Measurements from ENCODE around the gene CIBAR2. TPM values are rescaled to one million over a fixed set of nuclear protein-coding genes. Genes with fewer than 3 reads are reported as not detected.

Gene CIBAR2
- total RNA-seq (not detected), polyA plus RNA-seq (not detected)

DNA sequence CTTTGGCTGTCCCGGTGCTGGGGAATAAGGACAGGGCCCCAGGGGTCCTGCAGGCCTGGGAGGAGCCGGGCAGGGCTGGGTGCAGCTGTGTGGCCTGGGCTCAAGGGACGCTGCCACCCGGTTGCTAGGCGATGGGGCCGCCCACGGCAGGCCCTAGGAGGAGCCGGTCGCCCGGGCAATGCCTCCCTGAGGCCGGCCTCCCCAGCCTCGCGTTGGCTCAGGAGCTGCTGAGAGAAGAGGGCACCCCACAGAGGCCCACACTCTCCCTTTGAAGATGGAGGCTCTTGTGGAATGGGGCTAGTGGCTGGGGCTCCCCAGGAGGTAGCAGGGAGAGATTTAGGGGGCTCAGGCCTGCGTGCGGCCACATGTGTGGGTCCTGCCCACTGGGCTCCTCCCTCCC lies at the start of gene CIBAR2:
TSS of gene CIBAR2 (minus strand) at position 109 of the 400 bp plus-strand sequence. CDS start 120 bp downstream, outside the sequence.
- Histone ChIP-seq H3K27me3 (ENCODE audit: insufficient read depth, low read length, poor library complexity, severe bottlenecking) (no peaks in the 10 kb centered on the region), H3K36me3 (ENCODE audit: insufficient read depth, low read length) (no peaks in the 10 kb centered on the region), H3K4me1 (ENCODE audit: insufficient read depth, low read length) (peaks cover 8% of the 10 kb centered on the region), H3K27ac (ENCODE audit: low read depth, low read length) (no peak within 1 kb of the TSS), H3K4me3 (ENCODE audit: low read length) (no peak within 1 kb of the TSS), H3K9me3 (ENCODE audit: low read length) (no peaks in the 10 kb centered on the region)
- Mint-ChIP-seq H3K4me1 (peaks cover 8 to 16% (median 16%) of the 10 kb centered on the region in 3 donors), H3K36me3 (no peaks in the 10 kb centered on the region), H3K27ac (peak within 1 kb of the TSS in 4 of 8 donors; percentile 47 to 56 (median 48)), H3K4me3 (peak within 1 kb of the TSS in 1 of 7 donors; percentile 68), H3K27me3 (peaks cover 0 to 2% of the 10 kb centered on the region in 2 donors), H3K9me3 (no peaks in the 10 kb centered on the region)
- POLR2A ChIA-PET = no interaction called here
- CTCF ChIA-PET = interaction anchor here (0.9 kb wide), 1 partner anchor 26 kb away, joined by 3 read pairs; no protein-coding TSS in a partner anchor
- DNase-seq = no peak

DNA sequence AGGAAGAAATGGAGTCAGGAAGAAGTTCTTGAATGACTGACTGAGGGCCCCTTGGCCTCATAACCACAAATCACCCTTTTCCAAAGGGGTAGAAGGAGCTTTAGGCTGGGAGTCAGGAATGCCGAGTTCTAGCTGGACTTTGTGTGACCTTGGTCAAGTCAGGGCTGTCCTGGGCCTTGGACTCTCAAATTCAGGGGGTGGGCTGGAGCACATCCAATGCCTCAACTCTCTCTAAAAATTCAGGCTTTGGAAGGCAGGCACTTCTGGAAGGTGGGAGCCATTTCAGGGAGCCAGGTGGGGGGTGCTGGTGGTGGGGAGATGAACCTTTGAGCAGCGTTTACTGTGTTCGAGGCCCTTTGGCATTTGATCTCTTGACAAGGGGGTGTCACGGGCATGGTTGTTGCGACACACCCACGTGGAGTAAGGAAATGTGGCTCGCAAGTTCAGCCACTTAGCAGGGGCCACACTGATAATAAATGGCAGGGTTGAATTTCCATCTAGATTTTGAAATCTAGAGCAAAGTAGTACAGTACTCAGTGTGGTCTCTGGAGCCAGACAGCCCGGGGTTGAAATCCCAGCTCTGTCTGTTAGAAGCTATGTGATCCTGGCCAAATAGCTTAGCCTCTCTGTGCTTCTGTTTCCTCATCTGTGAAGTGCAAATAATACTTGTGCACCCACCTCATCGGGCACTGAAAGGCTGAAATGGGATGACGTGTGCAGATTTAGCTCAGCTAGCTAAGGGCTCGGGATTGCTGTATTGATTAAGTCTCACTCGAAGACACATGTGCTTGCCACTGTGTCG lies 47.1 kb upstream of the CIBAR2 start:
- DNase-seq = no peak
- H3K4me1 ChIP-seq (ENCODE audit: insufficient read depth, low read length) = peaks cover 12% of the 10 kb centered on the region
- H3K27ac ChIP-seq (ENCODE audit: low read depth, low read length) = no peak overlapping the region
- no peaks in the 10 kb centered on the region for H3K27me3 ChIP-seq (ENCODE audit: insufficient read depth, low read length, poor library complexity, severe bottlenecking)
- peaks cover 10 to 13% (median 11%) of the 10 kb centered on the region in 3 donors for H3K4me1 Mint-ChIP-seq
- peaks cover 1 to 4% of the 10 kb centered on the region in 2 donors for H3K27me3 Mint-ChIP-seq
- H3K9me3 Mint-ChIP-seq = no peaks in the 10 kb centered on the region
- peak overlapping the region in 3 of 8 donors; percentile 27 to 56 (median 29) for H3K27ac Mint-ChIP-seq
- ChIA-PET POLR2A (no interaction called here), CTCF (no interaction called here)
- no peaks in the 10 kb centered on the region for H3K9me3 ChIP-seq (ENCODE audit: low read length)
- H3K4me3 Mint-ChIP-seq = no peak overlapping the region
- no peaks in the 10 kb centered on the region for H3K36me3 ChIP-seq (ENCODE audit: insufficient read depth, low read length)
- no peak overlapping the region for H3K4me3 ChIP-seq (ENCODE audit: low read length)
- no peaks in the 10 kb centered on the region for H3K36me3 Mint-ChIP-seq

DNA sequence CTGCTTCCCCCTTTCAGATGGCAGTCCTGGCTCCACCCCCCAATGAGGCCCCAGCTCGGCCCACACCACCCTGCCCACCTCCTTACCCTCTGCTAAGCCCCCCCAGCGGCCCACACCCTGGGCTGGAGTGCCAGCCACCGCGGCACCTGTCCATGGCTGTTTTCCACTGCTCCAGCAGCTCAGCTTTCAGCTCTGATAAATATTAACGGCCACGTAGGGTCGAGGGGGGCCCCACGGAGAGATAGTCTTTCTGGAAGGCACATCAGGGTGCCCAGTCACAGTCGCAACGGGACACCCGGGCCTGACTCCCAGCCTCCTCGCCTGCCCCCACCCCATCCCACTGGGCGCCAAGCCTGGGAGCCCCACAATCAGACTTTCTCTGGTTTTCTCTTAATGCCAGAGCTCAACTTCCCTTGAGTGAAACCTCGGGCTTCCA lies 46.5 kb upstream of the CIBAR2 start:
- H3K27ac ChIP-seq (ENCODE audit: low read depth, low read length) = no peak overlapping the region
- H3K27ac Mint-ChIP-seq = no peak overlapping the region
- peaks cover 1 to 4% of the 10 kb centered on the region in 2 donors for H3K27me3 Mint-ChIP-seq
- H3K9me3 ChIP-seq (ENCODE audit: low read length) = no peaks in the 10 kb centered on the region
- ChIA-PET CTCF (no interaction called here), POLR2A (no interaction called here)
- H3K4me1 Mint-ChIP-seq = peaks cover 10 to 13% (median 11%) of the 10 kb centered on the region in 3 donors
- no peak overlapping the region for H3K4me3 ChIP-seq (ENCODE audit: low read length)
- peaks cover 12% of the 10 kb centered on the region for H3K4me1 ChIP-seq (ENCODE audit: insufficient read depth, low read length)
- no peak for DNase-seq
- no peaks in the 10 kb centered on the region for H3K36me3 ChIP-seq (ENCODE audit: insufficient read depth, low read length)
- H3K27me3 ChIP-seq (ENCODE audit: insufficient read depth, low read length, poor library complexity, severe bottlenecking) = no peaks in the 10 kb centered on the region
- H3K4me3 Mint-ChIP-seq = no peak overlapping the region
- H3K9me3 Mint-ChIP-seq = no peaks in the 10 kb centered on the region
- no peaks in the 10 kb centered on the region for H3K36me3 Mint-ChIP-seq

DNA sequence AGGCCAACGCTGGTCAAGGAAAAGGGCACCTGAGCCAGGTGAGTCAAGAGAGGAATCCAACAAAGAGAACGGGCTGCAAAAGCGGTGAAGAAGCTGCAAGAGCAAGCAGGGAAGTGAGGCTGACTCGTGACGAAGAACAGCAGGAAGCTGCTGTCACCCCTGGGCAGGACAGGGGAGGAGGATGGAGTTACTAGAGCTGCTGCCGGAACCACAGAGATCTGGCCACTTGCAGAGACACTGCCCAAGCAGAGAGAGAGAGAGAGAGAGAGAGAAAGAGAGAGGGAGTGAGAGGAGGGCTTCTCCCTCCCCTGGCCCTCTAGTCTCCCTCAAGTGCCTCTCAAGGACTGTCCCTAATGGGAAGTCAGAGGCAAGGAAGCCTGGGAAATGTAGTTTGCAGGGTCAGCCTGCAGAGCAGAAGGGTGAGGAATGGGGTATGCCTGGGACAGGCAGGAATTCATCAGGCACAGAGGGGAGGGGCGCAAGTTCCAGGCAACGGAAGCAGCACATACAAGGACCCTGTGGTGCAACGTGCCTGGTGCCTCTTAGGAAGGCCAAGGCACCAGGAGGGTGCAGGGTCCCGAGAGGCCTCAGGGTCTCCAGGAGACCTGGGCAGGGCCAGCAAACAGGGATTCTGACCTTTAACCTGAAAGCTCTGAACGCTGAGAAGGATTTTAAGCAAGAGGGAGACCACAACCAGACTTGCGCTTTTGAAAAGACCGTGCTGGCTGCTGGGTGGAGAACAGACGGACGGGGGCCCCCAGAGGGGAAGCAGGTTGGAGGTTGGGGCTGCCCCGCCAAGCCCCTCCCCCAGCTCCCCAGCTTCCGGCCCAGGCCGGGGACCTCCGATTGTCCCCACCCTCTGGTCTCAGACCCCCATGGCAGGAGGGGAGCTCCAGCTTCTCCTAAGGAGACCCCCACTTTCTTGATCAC lies 45.8 kb upstream of the CIBAR2 start:
- Mint-ChIP-seq H3K36me3 (no peaks in the 10 kb centered on the region), H3K4me1 (peaks cover 10 to 13% (median 11%) of the 10 kb centered on the region in 3 donors), H3K4me3 (peak overlapping the region; percentile 29 to 92 (median 77)), H3K9me3 (no peaks in the 10 kb centered on the region), H3K27me3 (peaks cover 1 to 4% of the 10 kb centered on the region in 2 donors), H3K27ac (peak overlapping the region in 7 of 8 donors; percentile 70 to 89 (median 85))
- POLR2A ChIA-PET = no interaction called here
- Histone ChIP-seq H3K4me1 (ENCODE audit: insufficient read depth, low read length) (peaks cover 12% of the 10 kb centered on the region), H3K27ac (ENCODE audit: low read depth, low read length) (no peak overlapping the region), H3K27me3 (ENCODE audit: insufficient read depth, low read length, poor library complexity, severe bottlenecking) (no peaks in the 10 kb centered on the region), H3K9me3 (ENCODE audit: low read length) (no peaks in the 10 kb centered on the region), H3K36me3 (ENCODE audit: insufficient read depth, low read length) (no peaks in the 10 kb centered on the region), H3K4me3 (ENCODE audit: low read length) (peak overlapping the region; percentile 55)
- peak in 2 of 5 donors; percentile 7 to 49 for DNase-seq
- CTCF ChIA-PET = no interaction called here

DNA sequence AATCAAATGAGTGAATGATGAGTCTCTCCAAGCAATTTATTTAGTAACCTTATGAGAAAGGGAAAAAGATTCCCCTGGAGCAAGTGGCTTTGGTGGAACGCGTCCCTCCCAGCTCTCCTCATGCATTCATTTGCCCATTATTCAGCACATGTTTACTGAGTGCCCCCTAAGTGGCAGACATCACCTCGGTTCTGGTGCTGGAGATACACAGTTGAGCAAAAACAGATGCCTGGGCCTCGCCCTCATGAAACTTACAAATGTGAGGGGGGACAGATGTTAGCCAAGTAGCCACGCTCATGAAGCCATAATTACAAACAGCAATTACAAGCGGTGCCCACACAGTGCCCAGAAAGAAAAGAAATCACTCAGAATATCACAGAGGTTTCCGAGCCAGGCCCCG lies 45.1 kb upstream of the CIBAR2 start:
- peaks cover 10 to 13% (median 11%) of the 10 kb centered on the region in 3 donors for H3K4me1 Mint-ChIP-seq
- peak overlapping the region; percentile 55 for H3K4me3 ChIP-seq (ENCODE audit: low read length)
- H3K4me3 Mint-ChIP-seq = peak overlapping the region; percentile 29 to 92 (median 77)
- no peak overlapping the region for H3K27ac ChIP-seq (ENCODE audit: low read depth, low read length)
- no peaks in the 10 kb centered on the region for H3K9me3 ChIP-seq (ENCODE audit: low read length)
- POLR2A ChIA-PET = no interaction called here
- H3K27me3 Mint-ChIP-seq = peaks cover 0 to 4% of the 10 kb centered on the region in 2 donors
- peak overlapping the region in 7 of 8 donors; percentile 70 to 89 (median 85) for H3K27ac Mint-ChIP-seq
- peaks cover 12% of the 10 kb centered on the region for H3K4me1 ChIP-seq (ENCODE audit: insufficient read depth, low read length)
- no peaks in the 10 kb centered on the region for H3K36me3 ChIP-seq (ENCODE audit: insufficient read depth, low read length)
- CTCF ChIA-PET = no interaction called here
- H3K27me3 ChIP-seq (ENCODE audit: insufficient read depth, low read length, poor library complexity, severe bottlenecking) = no peaks in the 10 kb centered on the region
- no peak for DNase-seq
- H3K9me3 Mint-ChIP-seq = no peaks in the 10 kb centered on the region
- H3K36me3 Mint-ChIP-seq = no peaks in the 10 kb centered on the region

DNA sequence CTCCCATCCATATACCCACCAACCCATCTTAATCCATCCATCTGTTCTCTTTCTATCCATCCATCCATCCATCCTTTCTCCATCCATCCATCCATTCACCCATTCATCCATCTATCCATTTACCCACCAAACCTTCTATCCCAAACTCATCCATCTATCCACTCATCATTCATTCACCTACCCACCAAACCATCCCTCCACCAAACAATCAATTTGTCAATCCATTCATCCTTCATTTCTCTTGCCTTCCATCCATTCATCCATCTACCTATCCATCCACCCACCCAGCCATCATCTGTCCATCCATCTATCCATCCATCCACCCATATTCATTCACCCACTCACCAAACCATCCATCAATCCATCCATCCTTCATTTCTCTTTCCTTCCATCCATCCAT lies 44.6 kb upstream of the CIBAR2 start:
- Histone ChIP-seq H3K27me3 (ENCODE audit: insufficient read depth, low read length, poor library complexity, severe bottlenecking) (no peaks in the 10 kb centered on the region), H3K9me3 (ENCODE audit: low read length) (no peaks in the 10 kb centered on the region), H3K4me3 (ENCODE audit: low read length) (no peak overlapping the region), H3K4me1 (ENCODE audit: insufficient read depth, low read length) (peaks cover 12% of the 10 kb centered on the region), H3K27ac (ENCODE audit: low read depth, low read length) (no peak overlapping the region), H3K36me3 (ENCODE audit: insufficient read depth, low read length) (no peaks in the 10 kb centered on the region)
- Mint-ChIP-seq H3K4me3 (peak overlapping the region in 1 of 7 donors; percentile 24), H3K27ac (peak overlapping the region in 2 of 8 donors; percentile 13 to 28), H3K9me3 (no peaks in the 10 kb centered on the region), H3K4me1 (peaks cover 10 to 13% (median 11%) of the 10 kb centered on the region in 3 donors), H3K36me3 (no peaks in the 10 kb centered on the region), H3K27me3 (peaks cover 0 to 4% of the 10 kb centered on the region in 2 donors)
- ChIA-PET POLR2A (no interaction called here), CTCF (no interaction called here)
- no peak for DNase-seq

DNA sequence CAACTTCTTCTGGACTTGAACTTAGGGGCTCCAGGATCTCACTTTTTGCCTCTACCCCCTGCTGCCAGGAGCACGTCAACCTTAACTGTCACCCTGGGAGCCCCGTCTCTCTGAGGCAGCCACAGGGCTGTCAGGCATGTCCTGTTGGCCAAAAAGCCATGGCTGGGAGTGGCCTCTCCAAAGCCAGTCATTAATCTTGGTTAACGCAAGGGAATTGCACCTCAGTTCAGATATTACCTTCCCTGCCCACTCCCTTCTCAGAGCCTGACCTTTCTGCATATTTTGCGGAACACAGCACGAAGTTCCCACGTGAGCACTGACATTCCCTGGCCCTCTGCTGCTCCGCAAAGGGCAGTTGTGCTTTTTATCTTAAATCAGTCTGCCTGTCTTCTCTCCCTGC lies 44.2 kb upstream of the CIBAR2 start:
- Histone ChIP-seq H3K36me3 (ENCODE audit: insufficient read depth, low read length) (no peaks in the 10 kb centered on the region), H3K9me3 (ENCODE audit: low read length) (no peaks in the 10 kb centered on the region), H3K4me3 (ENCODE audit: low read length) (no peak overlapping the region), H3K27me3 (ENCODE audit: insufficient read depth, low read length, poor library complexity, severe bottlenecking) (no peaks in the 10 kb centered on the region), H3K4me1 (ENCODE audit: insufficient read depth, low read length) (peaks cover 12% of the 10 kb centered on the region), H3K27ac (ENCODE audit: low read depth, low read length) (no peak overlapping the region)
- Mint-ChIP-seq H3K27ac (no peak overlapping the region), H3K36me3 (no peaks in the 10 kb centered on the region), H3K4me3 (peak overlapping the region in 1 of 7 donors; percentile 24), H3K4me1 (peaks cover 10 to 13% (median 11%) of the 10 kb centered on the region in 3 donors), H3K9me3 (no peaks in the 10 kb centered on the region), H3K27me3 (peaks cover 0 to 4% of the 10 kb centered on the region in 2 donors)
- ChIA-PET CTCF (no interaction called here), POLR2A (no interaction called here)
- no peak for DNase-seq

Measured in CD8-positive, alpha-beta memory T cell (primary cell).